MCF 10A (cell line): Measurements from ENCODE around the gene MYL3. TPM values are rescaled to one million over a fixed set of nuclear protein-coding genes. Genes with fewer than 3 reads are reported as not detected.
A peak's percentile ranks its signal among the peaks of the same experiment; 100 is the strongest.

Experiments used
- BruUV-seq: library from RNA; stranded (reverse); fragments of 400-500 nt; replicated peaks from 2 replicates; lab custom pipeline; 2021; lab: Mats Ljungman, UMichigan
- CTCF ChIA-PET: fragments of 300-600 bp; sonication (Branson Sonifier 250); formaldehyde crosslinking; extraction: SDS; loops from one replicate; lab custom pipeline; 2021; ENCODE audit warnings: antibody characterized with exemption, inconsistent platforms; lab: Yijun Ruan, JAX
- POLR2A ChIA-PET: fragments of 300-600, 350-650 bp; sonication (Branson Sonifier 250); formaldehyde crosslinking; extraction: SDS; loops from one replicate; lab custom pipeline; 2020; ENCODE audit warnings: antibody characterized with exemption, inconsistent platforms; lab: Yijun Ruan, JAX
- DNase-seq: peaks from one replicate; pipeline ENCODE4 v3.0.0-alpha.2; 2018; ENCODE audit not compliant: unreplicated experiment
- H3K27ac Mint-ChIP-seq: one replicate; pipeline ENCODE4 v1.8.0; 2022; ENCODE audit warnings: mild to moderate bottlenecking, low read depth, mixed read lengths; ENCODE audit not compliant: unreplicated experiment
- H3K27me3 Mint-ChIP-seq: one replicate; pipeline ENCODE4 v1.8.0; 2022; ENCODE audit warnings: mixed read lengths; ENCODE audit not compliant: insufficient read depth, unreplicated experiment
- H3K36me3 Mint-ChIP-seq: one replicate; pipeline ENCODE4 v1.8.0; 2022; ENCODE audit warnings: mild to moderate bottlenecking, moderate library complexity, mixed read lengths; ENCODE audit not compliant: insufficient read depth, unreplicated experiment
- H3K4me1 Mint-ChIP-seq: one replicate; pipeline ENCODE4 v1.8.0; 2022; ENCODE audit warnings: mixed read lengths; ENCODE audit not compliant: insufficient read depth, unreplicated experiment
- H3K4me3 Mint-ChIP-seq: one replicate; pipeline ENCODE4 v1.8.0; 2022; ENCODE audit warnings: mild to moderate bottlenecking, moderate library complexity, mixed read lengths; ENCODE audit not compliant: unreplicated experiment
- H3K9me3 Mint-ChIP-seq: one replicate; pipeline ENCODE4 v1.8.0; 2022; ENCODE audit warnings: mixed read lengths; ENCODE audit not compliant: unreplicated experiment
- intact Hi-C: fragments of 100-400 bp; cut with micrococcal nuclease; formaldehyde crosslinking; loops from 2 replicates; pipeline ENCODE4 v1.14.1; 2022
- total RNA-seq: library from RNA; stranded (reverse); gene quantifications from 2 replicates; pipeline ENCODE4 v1.2.3, GENCODE V29; 2022
- TF ChIP-seq, protein P1 (sequence below): fragments of 200-600 bp; IDR thresholded peaks from one replicate; pipeline ENCODE4 v1.8.0; 2022; ENCODE audit warnings: antibody characterized with exemption, mild to moderate bottlenecking; ENCODE audit not compliant: unreplicated experiment

Gene MYL3
- total RNA-seq, 1 experiment from 2014 or later: not detected

DNA sequence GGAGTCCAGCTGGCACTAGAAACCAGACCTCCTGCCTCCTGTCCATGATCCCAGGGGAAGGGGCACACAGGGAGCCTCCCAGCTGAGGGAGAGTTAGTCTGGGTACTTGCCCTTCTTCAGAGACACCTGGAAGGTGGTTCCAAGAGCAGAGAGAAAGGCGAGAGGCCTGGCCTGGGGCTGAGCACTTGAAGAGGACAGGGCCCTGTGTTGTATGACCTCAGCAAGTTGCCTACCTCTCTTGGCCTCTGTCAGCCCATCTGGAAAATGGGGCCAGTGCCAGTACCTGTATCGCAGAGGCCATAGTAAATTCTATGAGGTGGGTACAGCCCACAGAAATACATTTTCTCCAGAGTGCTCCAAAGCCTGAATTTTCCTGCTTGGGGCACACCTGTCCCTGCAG, 33.8 kb upstream of the MYL3 start:
- intact Hi-C loops: loop anchor here (5.0 kb wide), 1 partner anchor 50 kb away; no protein-coding TSS in a partner anchor
- TF ChIP-seq, protein P1, sequence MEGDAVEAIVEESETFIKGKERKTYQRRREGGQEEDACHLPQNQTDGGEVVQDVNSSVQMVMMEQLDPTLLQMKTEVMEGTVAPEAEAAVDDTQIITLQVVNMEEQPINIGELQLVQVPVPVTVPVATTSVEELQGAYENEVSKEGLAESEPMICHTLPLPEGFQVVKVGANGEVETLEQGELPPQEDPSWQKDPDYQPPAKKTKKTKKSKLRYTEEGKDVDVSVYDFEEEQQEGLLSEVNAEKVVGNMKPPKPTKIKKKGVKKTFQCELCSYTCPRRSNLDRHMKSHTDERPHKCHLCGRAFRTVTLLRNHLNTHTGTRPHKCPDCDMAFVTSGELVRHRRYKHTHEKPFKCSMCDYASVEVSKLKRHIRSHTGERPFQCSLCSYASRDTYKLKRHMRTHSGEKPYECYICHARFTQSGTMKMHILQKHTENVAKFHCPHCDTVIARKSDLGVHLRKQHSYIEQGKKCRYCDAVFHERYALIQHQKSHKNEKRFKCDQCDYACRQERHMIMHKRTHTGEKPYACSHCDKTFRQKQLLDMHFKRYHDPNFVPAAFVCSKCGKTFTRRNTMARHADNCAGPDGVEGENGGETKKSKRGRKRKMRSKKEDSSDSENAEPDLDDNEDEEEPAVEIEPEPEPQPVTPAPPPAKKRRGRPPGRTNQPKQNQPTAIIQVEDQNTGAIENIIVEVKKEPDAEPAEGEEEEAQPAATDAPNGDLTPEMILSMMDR: no peak
- Mint-ChIP-seq H3K4me1 (no peaks in the 10 kb centered on the region), H3K4me3 (no peak overlapping the region), H3K27me3 (peaks cover 2% of the 10 kb centered on the region), H3K27ac (no peak overlapping the region), H3K9me3 (no peaks in the 10 kb centered on the region), H3K36me3 (no peaks in the 10 kb centered on the region)
- ChIA-PET POLR2A (no interaction called here), CTCF (interaction anchor here (0.7 to 1.3 kb wide), 3 partner anchors 30 to 150 kb away, joined by 3 read pairs; no protein-coding TSS in a partner anchor)
- BruUV-seq: no TSS peak
- DNase-seq: no peak

- no peak for DNase-seq
- CTCF ChIA-PET: interaction anchor here (0.6 to 2.4 kb wide), 8 partner anchors 13 to 335 kb away, joined by 3 to 19 read pairs (median 4); no protein-coding TSS in a partner anchor
- H3K27ac Mint-ChIP-seq: no peak overlapping the region
- no peaks in the 10 kb centered on the region for H3K9me3 Mint-ChIP-seq
- intact Hi-C loops: loop anchor here (5.0 kb wide), 1 partner anchor 49 kb away; no protein-coding TSS in a partner anchor
- no peaks in the 10 kb centered on the region for H3K36me3 Mint-ChIP-seq
- BruUV-seq: no TSS peak
- H3K4me1 Mint-ChIP-seq: no peaks in the 10 kb centered on the region
- POLR2A ChIA-PET: no interaction called here
- H3K4me3 Mint-ChIP-seq: no peak overlapping the region
- H3K27me3 Mint-ChIP-seq: peaks cover 8% of the 10 kb centered on the region
- TF ChIP-seq, protein P1: no peak
Measured at GRCh38 chr3:46896386-46896785, 33.1 kb upstream of the MYL3 start.

GRCh38 chr3:46895761-46896160, 32.5 kb upstream of the MYL3 start:
- ChIA-PET CTCF (interaction anchor here (0.6 to 2.4 kb wide), 12 partner anchors 10 to 334 kb away, joined by 3 to 19 read pairs (median 4); no protein-coding TSS in a partner anchor), POLR2A (no interaction called here)
- TF ChIP-seq, protein P1: no peak
- peaks cover 14% of the 10 kb centered on the region for H3K27me3 Mint-ChIP-seq
- no TSS peak for BruUV-seq
- intact Hi-C loops: loop anchor here (1.0 to 5.0 kb wide), 3 partner anchors 29 to 190 kb away; no protein-coding TSS in a partner anchor
- H3K9me3 Mint-ChIP-seq: no peaks in the 10 kb centered on the region
- DNase-seq: no peak
- no peak overlapping the region for H3K4me3 Mint-ChIP-seq
- H3K4me1 Mint-ChIP-seq: no peaks in the 10 kb centered on the region
- no peaks in the 10 kb centered on the region for H3K36me3 Mint-ChIP-seq
- no peak overlapping the region for H3K27ac Mint-ChIP-seq

DNA sequence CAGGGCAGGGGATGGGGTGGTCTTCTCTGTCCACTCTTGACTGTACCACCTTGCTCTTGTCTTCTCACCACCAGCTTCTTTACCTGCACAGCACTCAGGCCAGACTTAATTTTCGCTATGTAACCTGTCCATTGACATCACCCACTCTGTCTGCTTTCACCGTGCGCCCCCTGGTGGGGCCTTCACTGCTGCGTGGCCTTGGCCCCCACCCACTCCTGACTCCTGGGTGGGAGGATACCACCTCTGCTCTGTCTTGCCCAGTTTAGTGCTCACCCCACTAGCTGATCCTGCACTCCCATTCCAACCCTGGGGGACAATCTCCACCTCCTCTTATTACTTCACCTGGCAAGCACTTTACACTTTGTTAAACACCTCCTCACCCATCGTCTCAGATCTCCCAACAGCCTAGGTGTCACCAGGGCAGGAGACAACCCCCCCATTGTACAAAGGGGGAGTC, 32.0 kb upstream of the MYL3 start:
- Mint-ChIP-seq H3K27ac (no peak overlapping the region), H3K4me1 (no peaks in the 10 kb centered on the region), H3K36me3 (no peaks in the 10 kb centered on the region), H3K27me3 (peaks cover 15% of the 10 kb centered on the region), H3K4me3 (no peak overlapping the region), H3K9me3 (no peaks in the 10 kb centered on the region)
- ChIA-PET CTCF (interaction anchor here (0.5 to 2.4 kb wide), 19 partner anchors 9 to 443 kb away, joined by 3 to 19 read pairs (median 4); no protein-coding TSS in a partner anchor), POLR2A (no interaction called here)
- peak; percentile 59 for DNase-seq
- intact Hi-C loops: loop anchor here (1.0 to 5.0 kb wide), 3 partner anchors 29 to 190 kb away; no protein-coding TSS in a partner anchor
- BruUV-seq: no TSS peak
- TF ChIP-seq, protein P1: peak; percentile 89
